GM12872 (cell line): ENCODE results near the gene NOTCH3.

Experiments
- TF ChIP-seq, protein P1 (sequence below): IDR thresholded peaks from 3 replicates; pipeline ENCODE4 v1.5.1; 2011; ENCODE audit warnings: low read depth, mild to moderate bottlenecking, low read length, moderate library complexity; ENCODE audit not compliant: insufficient read depth

The NOTCH3 gene

DNA sequence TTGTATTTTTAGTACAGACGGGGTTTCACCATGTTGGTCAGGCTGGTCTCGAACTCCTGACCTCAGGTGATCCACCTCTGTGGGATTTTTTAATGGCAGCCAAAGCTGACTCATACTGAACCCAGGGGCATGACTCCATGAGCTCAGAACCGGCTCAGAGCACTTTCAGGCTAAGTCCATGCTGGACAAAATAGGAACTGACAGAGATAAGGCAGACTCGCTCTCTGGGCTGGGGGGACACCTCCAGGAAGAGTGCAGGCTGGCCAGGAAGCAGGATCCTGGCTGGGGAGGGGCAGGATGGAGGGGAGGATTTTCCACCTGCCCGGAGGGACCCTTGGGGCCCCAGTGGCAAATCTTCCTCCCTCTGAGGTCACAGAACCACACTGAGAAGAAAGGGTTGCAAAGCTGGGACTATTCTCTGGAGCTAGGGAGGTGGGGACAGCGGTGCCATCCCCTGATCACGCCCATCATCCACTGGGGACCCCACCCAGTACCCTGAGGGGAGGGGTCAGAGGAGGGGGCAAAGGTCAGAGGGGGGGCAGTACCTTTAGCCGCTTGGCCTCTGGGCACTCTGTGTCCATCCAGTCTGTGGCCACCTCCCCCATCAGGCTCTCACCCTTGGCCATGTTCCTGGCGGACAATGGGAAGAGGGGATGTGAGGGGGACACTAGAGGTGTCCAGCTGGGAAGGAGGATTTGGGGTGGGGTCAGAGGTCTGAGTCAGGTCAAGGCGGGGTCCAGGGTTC lies 31.1 kb downstream of the NOTCH3 start:
- TF ChIP-seq, protein P1, sequence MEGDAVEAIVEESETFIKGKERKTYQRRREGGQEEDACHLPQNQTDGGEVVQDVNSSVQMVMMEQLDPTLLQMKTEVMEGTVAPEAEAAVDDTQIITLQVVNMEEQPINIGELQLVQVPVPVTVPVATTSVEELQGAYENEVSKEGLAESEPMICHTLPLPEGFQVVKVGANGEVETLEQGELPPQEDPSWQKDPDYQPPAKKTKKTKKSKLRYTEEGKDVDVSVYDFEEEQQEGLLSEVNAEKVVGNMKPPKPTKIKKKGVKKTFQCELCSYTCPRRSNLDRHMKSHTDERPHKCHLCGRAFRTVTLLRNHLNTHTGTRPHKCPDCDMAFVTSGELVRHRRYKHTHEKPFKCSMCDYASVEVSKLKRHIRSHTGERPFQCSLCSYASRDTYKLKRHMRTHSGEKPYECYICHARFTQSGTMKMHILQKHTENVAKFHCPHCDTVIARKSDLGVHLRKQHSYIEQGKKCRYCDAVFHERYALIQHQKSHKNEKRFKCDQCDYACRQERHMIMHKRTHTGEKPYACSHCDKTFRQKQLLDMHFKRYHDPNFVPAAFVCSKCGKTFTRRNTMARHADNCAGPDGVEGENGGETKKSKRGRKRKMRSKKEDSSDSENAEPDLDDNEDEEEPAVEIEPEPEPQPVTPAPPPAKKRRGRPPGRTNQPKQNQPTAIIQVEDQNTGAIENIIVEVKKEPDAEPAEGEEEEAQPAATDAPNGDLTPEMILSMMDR, result no peak

- TF ChIP-seq, protein P1, result no peak
Measured at GRCh38 chr19:15166700-15167099, 34.1 kb downstream of the NOTCH3 start.

- TF ChIP-seq, protein P1, result peak; percentile 89
Measured at GRCh38 chr19:15161028-15161984, 39.5 kb downstream of the NOTCH3 start.

- TF ChIP-seq, protein P1, result no peak
Measured at GRCh38 chr19:15159251-15159650, 41.5 kb downstream of the NOTCH3 start.

DNA sequence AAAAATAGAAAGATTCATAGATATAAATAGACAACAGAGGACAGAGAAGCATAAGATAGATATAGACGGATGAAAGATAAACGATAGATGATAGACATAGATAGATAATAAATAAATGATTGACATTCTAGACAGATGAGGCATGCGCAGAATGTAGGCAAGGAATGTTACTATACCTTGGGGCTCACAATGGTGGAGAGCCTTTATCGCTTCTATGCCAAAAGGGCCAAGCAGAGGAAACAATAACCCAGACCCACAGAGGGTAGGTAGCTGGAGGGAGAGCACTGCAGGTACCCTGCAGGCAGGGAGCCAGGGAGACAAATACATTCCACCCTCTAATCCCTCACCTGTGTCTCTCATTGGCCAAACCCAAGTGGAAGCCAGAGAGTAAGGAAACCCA lies 44.4 kb downstream of the NOTCH3 start:
- TF ChIP-seq, protein P1, result no peak

GRCh38 chr19:15155296-15155695 lies 45.5 kb downstream of the NOTCH3 start:
- TF ChIP-seq, protein P1, result no peak

GRCh38 chr19:15154002-15154612 lies 46.7 kb downstream of the NOTCH3 start:
- TF ChIP-seq, protein P1, result peak; percentile 71
